ENCODE measurements around the gene DENND1C. TPM values are rescaled to one million over a fixed set of nuclear protein-coding genes. Genes with fewer than 3 reads are reported as not detected.

The DENND1C gene
- total and polyA plus RNA-seq, 2 donors (not counting 1 experiment from before 2014, with no cell fraction given) = not detected

GRCh38 chr19:6465006-6465405 is 16.6 kb downstream of the DENND1C start:
- TF ChIP-seq, protein P1, sequence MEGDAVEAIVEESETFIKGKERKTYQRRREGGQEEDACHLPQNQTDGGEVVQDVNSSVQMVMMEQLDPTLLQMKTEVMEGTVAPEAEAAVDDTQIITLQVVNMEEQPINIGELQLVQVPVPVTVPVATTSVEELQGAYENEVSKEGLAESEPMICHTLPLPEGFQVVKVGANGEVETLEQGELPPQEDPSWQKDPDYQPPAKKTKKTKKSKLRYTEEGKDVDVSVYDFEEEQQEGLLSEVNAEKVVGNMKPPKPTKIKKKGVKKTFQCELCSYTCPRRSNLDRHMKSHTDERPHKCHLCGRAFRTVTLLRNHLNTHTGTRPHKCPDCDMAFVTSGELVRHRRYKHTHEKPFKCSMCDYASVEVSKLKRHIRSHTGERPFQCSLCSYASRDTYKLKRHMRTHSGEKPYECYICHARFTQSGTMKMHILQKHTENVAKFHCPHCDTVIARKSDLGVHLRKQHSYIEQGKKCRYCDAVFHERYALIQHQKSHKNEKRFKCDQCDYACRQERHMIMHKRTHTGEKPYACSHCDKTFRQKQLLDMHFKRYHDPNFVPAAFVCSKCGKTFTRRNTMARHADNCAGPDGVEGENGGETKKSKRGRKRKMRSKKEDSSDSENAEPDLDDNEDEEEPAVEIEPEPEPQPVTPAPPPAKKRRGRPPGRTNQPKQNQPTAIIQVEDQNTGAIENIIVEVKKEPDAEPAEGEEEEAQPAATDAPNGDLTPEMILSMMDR (conservative IDR thresholded peaks at IDR 0.05 in 1 of 2, IDR thresholded peaks at IDR 0.05 in 1 of 2; ENCODE audit: low read depth in 1 of 2, low read length in 2 of 2) = no peak
- no peak for TF ChIP-seq EZH2 (IDR thresholded peaks at IDR 0.05; ENCODE audit: low read length, missing control alignments)
- H3K9ac ChIP-seq (ENCODE audit: insufficient read depth, low read length) = no peak overlapping the region
- no peaks in the 10 kb centered on the region for H4K20me1 ChIP-seq (ENCODE audit: control insufficient read depth, extremely low read depth, insufficient read depth, low read length)
- no peaks in the 10 kb centered on the region for H3K9me3 ChIP-seq (ENCODE audit: control insufficient read depth, insufficient read depth, low read depth, low read length)
- no peak overlapping the region for H3K4me2 ChIP-seq (ENCODE audit: extremely low read depth, insufficient read depth, low read length)
- H3K4me3 ChIP-seq (replicated peaks in 1 of 4; ENCODE audit: control extremely low read depth in 1 of 4, insufficient read depth in 1 of 4, low read depth in 3 of 4, low read length in 4 of 4) = no peak overlapping the region
- no peaks in the 10 kb centered on the region for H3K79me2 ChIP-seq (ENCODE audit: control insufficient read depth, insufficient read depth, low read length)
- H2AFZ ChIP-seq (ENCODE audit: low read length) = no peak overlapping the region
- H3K4me1 ChIP-seq (ENCODE audit: control insufficient read depth, extremely low read depth, insufficient read depth, low read length) = no peaks in the 10 kb centered on the region
- peaks cover 7% of the 10 kb centered on the region for H3K27me3 ChIP-seq (ENCODE audit: control insufficient read depth, insufficient read depth, low read length)
- H3K27ac ChIP-seq (ENCODE audit: insufficient read depth, low read length) = no peak overlapping the region
- DNase-seq (ENCODE audit: low read depth in 2 of 2) = no peak
- no peaks in the 10 kb centered on the region for H3K36me3 ChIP-seq (ENCODE audit: control insufficient read depth, insufficient read depth, low read length)

- no peaks in the 10 kb centered on the region for H3K36me3 ChIP-seq (ENCODE audit: control insufficient read depth, insufficient read depth, low read length)
- no peak within 1 kb of the TSS for H3K4me3 ChIP-seq (replicated peaks in 1 of 4; ENCODE audit: control extremely low read depth in 1 of 4, insufficient read depth in 1 of 4, low read depth in 3 of 4, low read length in 4 of 4)
- H3K4me2 ChIP-seq (ENCODE audit: extremely low read depth, insufficient read depth, low read length) = no peak within 1 kb of the TSS
- no peaks in the 10 kb centered on the region for H4K20me1 ChIP-seq (ENCODE audit: control insufficient read depth, extremely low read depth, insufficient read depth, low read length)
- H3K9ac ChIP-seq (ENCODE audit: insufficient read depth, low read length) = no peak within 1 kb of the TSS
- H3K79me2 ChIP-seq (ENCODE audit: control insufficient read depth, insufficient read depth, low read length) = no peaks in the 10 kb centered on the region
- TF ChIP-seq EZH2 (IDR thresholded peaks at IDR 0.05; ENCODE audit: low read length, missing control alignments) = peak; percentile 38
- TF ChIP-seq, protein P1 (conservative IDR thresholded peaks at IDR 0.05 in 1 of 2, IDR thresholded peaks at IDR 0.05 in 1 of 2; ENCODE audit: low read depth in 1 of 2, low read length in 2 of 2) = no peak
- H2AFZ ChIP-seq (ENCODE audit: low read length) = no peak within 1 kb of the TSS
- no peaks in the 10 kb centered on the region for H3K9me3 ChIP-seq (ENCODE audit: control insufficient read depth, insufficient read depth, low read depth, low read length)
- DNase-seq (ENCODE audit: low read depth in 2 of 2) = no peak
- H3K27me3 ChIP-seq (ENCODE audit: control insufficient read depth, insufficient read depth, low read length) = peaks cover 7% of the 10 kb centered on the region
- peaks cover 2% of the 10 kb centered on the region for H3K4me1 ChIP-seq (ENCODE audit: control insufficient read depth, extremely low read depth, insufficient read depth, low read length)
- H3K27ac ChIP-seq (ENCODE audit: insufficient read depth, low read length) = no peak within 1 kb of the TSS
Measured at GRCh38 chr19:6464070-6464873, 17.3 kb downstream of the DENND1C start, which contains the start of gene CRB3. TSS of gene CRB3 (plus strand) at chr19:6464271. CDS start at chr19:6464702, 431 bp downstream.

- H3K79me2 ChIP-seq (ENCODE audit: control insufficient read depth, insufficient read depth, low read length) = no peaks in the 10 kb centered on the region
- no peak overlapping the region for H3K27ac ChIP-seq (ENCODE audit: insufficient read depth, low read length)
- H2AFZ ChIP-seq (ENCODE audit: low read length) = peak overlapping the region; percentile 92
- H3K27me3 ChIP-seq (ENCODE audit: control insufficient read depth, insufficient read depth, low read length) = peaks cover 5% of the 10 kb centered on the region
- TF ChIP-seq, protein P1 (conservative IDR thresholded peaks at IDR 0.05 in 1 of 2, IDR thresholded peaks at IDR 0.05 in 1 of 2; ENCODE audit: low read depth in 1 of 2, low read length in 2 of 2) = peak; percentile 46 to 59
- TF ChIP-seq EZH2 (IDR thresholded peaks at IDR 0.05; ENCODE audit: low read length, missing control alignments) = no peak
- H3K36me3 ChIP-seq (ENCODE audit: control insufficient read depth, insufficient read depth, low read length) = peaks cover 2% of the 10 kb centered on the region
- peak overlapping the region; percentile 57 to 81 (median 68) for H3K4me3 ChIP-seq (replicated peaks in 1 of 4; ENCODE audit: control extremely low read depth in 1 of 4, insufficient read depth in 1 of 4, low read depth in 3 of 4, low read length in 4 of 4)
- peak overlapping the region; percentile 98 for H3K4me2 ChIP-seq (ENCODE audit: extremely low read depth, insufficient read depth, low read length)
- H4K20me1 ChIP-seq (ENCODE audit: control insufficient read depth, extremely low read depth, insufficient read depth, low read length) = no peaks in the 10 kb centered on the region
- no peaks in the 10 kb centered on the region for H3K9me3 ChIP-seq (ENCODE audit: control insufficient read depth, insufficient read depth, low read depth, low read length)
- DNase-seq (ENCODE audit: low read depth in 2 of 2) = peak; percentile 98
- no peak overlapping the region for H3K9ac ChIP-seq (ENCODE audit: insufficient read depth, low read length)
- peaks cover 2% of the 10 kb centered on the region for H3K4me1 ChIP-seq (ENCODE audit: control insufficient read depth, extremely low read depth, insufficient read depth, low read length)
Measured at GRCh38 chr19:6460099-6460884, 21.3 kb downstream of the DENND1C start.
